Articular chondrocyte of knee joint (primary cell): ENCODE measurements around the gene PTPN4. TPM values are rescaled to one million over a fixed set of nuclear protein-coding genes. Genes with fewer than 3 reads are reported as not detected.

Experiments
- total RNA-seq: library from RNA; depleted of rRNA; stranded (reverse); fragments of >200 nt; gene quantifications from 2 replicates; pipeline ENCODE4 v1.2.3, GENCODE V29; 2012

The PTPN4 gene, protein sequence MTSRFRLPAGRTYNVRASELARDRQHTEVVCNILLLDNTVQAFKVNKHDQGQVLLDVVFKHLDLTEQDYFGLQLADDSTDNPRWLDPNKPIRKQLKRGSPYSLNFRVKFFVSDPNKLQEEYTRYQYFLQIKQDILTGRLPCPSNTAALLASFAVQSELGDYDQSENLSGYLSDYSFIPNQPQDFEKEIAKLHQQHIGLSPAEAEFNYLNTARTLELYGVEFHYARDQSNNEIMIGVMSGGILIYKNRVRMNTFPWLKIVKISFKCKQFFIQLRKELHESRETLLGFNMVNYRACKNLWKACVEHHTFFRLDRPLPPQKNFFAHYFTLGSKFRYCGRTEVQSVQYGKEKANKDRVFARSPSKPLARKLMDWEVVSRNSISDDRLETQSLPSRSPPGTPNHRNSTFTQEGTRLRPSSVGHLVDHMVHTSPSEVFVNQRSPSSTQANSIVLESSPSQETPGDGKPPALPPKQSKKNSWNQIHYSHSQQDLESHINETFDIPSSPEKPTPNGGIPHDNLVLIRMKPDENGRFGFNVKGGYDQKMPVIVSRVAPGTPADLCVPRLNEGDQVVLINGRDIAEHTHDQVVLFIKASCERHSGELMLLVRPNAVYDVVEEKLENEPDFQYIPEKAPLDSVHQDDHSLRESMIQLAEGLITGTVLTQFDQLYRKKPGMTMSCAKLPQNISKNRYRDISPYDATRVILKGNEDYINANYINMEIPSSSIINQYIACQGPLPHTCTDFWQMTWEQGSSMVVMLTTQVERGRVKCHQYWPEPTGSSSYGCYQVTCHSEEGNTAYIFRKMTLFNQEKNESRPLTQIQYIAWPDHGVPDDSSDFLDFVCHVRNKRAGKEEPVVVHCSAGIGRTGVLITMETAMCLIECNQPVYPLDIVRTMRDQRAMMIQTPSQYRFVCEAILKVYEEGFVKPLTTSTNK
- 18.8 and 30.4 TPM in 2 replicates for total RNA-seq

DNA sequence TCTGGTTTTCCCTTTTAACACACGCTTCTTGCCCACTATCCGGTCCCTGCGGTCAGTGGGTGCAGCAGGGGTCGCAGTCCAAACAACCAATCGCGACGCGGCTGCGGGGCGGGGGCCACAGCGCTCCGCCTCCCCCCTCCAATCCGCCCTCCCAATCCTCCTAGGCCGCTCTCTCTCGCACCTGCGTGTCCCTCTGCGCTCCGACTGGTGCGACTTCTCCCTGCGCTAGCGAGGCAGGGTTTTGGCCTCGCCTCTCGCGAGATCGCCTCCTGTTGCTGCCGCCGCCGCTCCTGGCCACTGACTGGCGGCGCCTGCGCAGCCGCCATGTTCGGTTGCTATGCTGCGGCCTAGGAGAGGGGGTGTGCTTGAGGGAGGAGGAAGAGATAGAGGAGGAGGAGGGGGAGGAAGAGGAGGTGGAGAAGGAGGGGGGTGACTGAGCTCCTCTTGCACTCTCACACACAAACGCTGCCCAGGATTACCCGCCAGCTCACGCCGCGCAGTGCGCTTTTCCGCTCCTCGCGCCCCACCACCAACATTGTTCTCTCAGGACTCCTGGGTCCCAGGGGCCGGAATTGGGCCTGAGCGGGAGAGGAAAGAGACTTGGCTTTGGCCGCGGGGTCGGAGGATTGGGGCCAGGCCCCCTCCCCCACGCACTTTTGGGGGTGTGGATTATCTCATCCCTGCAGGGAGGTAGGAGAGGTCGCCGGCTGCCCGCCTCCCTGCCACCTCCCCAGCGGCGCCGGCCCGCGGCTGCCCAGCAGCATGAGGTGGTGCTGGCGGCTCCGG lies at the start of gene PTPN4:
Gene PTPN4, plus strand, starts transcription at position 472 of the 786 bp plus-strand sequence. CDS start 49,932 bp downstream, outside the sequence.

DNA sequence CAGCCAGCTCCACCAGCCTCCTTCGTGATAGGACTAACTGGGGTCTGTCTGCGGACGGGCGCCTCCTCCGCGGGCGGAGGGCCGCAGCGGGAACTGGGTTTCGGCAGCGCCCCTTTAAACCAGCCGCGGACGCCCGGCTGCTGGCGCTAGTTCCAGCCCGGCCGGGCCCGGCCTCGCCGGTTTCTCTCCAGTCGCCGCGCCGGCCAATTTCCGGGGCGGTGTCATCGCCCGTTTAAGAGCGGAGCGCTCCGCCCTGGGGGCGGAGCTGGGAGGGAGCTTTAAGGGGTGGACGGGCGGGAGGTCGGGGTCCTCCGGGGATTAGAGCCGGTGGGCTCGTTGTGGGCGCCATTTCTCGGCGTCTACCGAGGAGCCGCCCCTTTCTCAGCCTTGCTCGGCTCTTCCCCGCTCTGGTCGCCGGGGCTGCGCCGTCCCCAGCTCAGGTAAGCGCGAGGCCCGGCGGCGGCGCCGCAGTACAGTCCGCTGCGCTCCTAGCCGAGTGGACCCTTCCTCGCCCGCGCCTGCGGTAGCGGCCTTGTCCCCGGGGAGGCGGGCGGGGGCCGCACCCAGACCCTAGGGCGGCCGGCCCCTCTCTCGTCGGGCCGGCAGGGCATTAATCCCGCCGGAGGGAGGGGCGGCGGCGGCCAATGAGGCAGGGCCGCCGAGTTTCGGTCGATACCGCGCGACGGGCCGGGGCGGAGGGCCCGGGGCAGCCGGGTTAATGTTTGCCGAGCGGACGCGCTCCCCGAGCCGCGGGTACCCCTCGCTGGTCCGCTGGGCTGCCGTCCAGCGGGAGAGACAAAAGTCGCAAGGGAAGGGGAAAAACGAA lies 253.3 kb downstream of the PTPN4 start, which contains the start of gene EPB41L5:
Gene EPB41L5, plus strand, starts transcription at position 307 of the 826 bp plus-strand sequence. CDS start 6,008 bp downstream, outside the sequence.

Other genes with a start within 250 kb of the PTPN4 start
- not detected in 2 replicates for gene SCTR, start 235.4 kb upstream of the PTPN4 start, total RNA-seq
- gene CFAP221, start 215.5 kb upstream of the PTPN4 start, total RNA-seq: 12.2 and 12.9 TPM in 2 replicates
- 6.1 and 6.4 TPM in 2 replicates for gene TMEM177, start 80.7 kb upstream of the PTPN4 start, total RNA-seq